Keratinocyte (primary cell): ENCODE measurements around the gene KIAA0040.

Experiments used
- EZH2 ChIP-seq: IDR thresholded peaks from one replicate; pipeline ENCODE4 v1.6.1; 2012; ENCODE audit warnings: inconsistent platforms, mild to moderate bottlenecking, low read length, moderate library complexity
- TF ChIP-seq, protein P1 (sequence below), 3 experiments: IDR thresholded peaks in 1 of 3; conservative IDR thresholded peaks in 1 of 3; optimal IDR thresholded peaks in 1 of 3; 2 replicates in 2 of 3; 3 replicates in 1 of 3; pipeline versions ENCODE3 to v1.5.1; 2011; ENCODE audit warnings: low read length in 3 of 3, mild to moderate bottlenecking in 3 of 3, moderate library complexity in 2 of 3, control low read depth in 1 of 3, inconsistent platforms in 1 of 3; ENCODE audit not compliant: insufficient read depth in 2 of 3; ENCODE audit errors: extremely low read depth in 1 of 3

DNA sequence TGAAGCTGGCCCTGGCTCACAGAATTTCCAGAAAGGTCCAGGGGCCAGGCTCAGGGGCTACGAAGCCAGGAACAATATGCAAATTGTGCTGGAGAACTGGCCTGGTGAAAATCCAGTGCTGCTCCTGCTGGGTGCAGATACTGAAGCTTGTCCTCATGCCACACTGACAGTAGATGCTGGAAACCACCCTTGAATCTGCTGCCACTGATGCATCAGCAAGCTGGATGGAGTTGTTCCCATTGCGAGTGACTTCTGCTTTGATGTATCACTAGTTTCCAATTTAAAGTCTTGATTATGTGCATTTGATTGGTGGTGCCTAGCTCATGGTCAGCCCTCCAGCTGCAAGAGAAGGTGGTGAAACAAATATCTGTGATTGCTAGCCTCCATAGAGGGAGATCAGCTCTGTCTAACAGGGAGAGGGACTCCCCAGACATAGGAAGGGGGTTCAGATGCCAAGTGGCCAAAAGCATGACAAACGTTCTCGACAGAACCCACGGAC is 11.0 kb upstream of the KIAA0040 start:
- TF ChIP-seq, protein P1, sequence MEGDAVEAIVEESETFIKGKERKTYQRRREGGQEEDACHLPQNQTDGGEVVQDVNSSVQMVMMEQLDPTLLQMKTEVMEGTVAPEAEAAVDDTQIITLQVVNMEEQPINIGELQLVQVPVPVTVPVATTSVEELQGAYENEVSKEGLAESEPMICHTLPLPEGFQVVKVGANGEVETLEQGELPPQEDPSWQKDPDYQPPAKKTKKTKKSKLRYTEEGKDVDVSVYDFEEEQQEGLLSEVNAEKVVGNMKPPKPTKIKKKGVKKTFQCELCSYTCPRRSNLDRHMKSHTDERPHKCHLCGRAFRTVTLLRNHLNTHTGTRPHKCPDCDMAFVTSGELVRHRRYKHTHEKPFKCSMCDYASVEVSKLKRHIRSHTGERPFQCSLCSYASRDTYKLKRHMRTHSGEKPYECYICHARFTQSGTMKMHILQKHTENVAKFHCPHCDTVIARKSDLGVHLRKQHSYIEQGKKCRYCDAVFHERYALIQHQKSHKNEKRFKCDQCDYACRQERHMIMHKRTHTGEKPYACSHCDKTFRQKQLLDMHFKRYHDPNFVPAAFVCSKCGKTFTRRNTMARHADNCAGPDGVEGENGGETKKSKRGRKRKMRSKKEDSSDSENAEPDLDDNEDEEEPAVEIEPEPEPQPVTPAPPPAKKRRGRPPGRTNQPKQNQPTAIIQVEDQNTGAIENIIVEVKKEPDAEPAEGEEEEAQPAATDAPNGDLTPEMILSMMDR (optimal IDR thresholded peaks at IDR 0.05 in 1 of 3, IDR thresholded peaks at IDR 0.05 in 1 of 3, conservative IDR thresholded peaks at IDR 0.05 in 1 of 3; ENCODE audit: extremely low read depth in 1 of 3, insufficient read depth in 2 of 3, low read length in 3 of 3): no peak
- TF ChIP-seq EZH2: no peak
